ENCODE results near the gene IL32.

DNA sequence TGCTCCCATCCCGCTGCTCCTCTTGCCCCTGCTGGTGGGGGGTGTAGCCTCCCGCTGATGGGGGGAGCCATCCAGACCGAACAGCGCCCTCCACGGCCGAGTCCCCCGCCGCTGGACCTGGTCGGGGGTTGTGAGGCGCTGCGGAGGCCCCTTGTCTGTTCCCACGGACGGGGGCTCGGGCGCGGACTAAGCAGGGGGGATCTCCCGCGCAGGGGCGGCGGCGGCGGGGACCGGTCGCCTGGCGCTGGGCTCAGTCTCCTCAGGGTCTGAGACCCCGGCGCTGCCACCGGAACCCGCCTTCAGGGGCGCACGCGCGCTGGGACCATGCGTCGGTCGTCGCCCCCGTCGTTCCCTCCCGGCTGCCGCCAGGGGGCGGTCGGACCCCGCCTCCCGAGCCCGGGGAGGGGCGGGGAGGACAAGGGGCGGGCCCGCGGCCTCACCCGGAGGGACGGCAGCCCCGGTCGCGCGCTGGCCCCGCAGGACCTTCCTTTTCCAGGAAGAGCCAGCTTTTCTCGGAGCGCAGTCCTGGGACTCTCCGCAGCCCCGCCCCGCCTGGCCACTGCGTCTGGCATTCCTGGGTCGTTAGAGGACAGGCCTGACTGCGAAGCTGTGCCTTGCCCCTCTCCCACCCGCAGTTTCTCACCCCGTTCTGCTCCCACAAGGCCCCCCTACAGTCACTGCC is 6.3 kb upstream of the IL32 start:
- peak; percentile 45 to 78 (median 77) for TF ChIP-seq POLR2A (IDR thresholded peaks at IDR 0.05)
- TF ChIP-seq, protein P1, sequence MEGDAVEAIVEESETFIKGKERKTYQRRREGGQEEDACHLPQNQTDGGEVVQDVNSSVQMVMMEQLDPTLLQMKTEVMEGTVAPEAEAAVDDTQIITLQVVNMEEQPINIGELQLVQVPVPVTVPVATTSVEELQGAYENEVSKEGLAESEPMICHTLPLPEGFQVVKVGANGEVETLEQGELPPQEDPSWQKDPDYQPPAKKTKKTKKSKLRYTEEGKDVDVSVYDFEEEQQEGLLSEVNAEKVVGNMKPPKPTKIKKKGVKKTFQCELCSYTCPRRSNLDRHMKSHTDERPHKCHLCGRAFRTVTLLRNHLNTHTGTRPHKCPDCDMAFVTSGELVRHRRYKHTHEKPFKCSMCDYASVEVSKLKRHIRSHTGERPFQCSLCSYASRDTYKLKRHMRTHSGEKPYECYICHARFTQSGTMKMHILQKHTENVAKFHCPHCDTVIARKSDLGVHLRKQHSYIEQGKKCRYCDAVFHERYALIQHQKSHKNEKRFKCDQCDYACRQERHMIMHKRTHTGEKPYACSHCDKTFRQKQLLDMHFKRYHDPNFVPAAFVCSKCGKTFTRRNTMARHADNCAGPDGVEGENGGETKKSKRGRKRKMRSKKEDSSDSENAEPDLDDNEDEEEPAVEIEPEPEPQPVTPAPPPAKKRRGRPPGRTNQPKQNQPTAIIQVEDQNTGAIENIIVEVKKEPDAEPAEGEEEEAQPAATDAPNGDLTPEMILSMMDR (IDR thresholded peaks at IDR 0.05): peak; percentile 77 to 99 (median 96)
